GM18502 (cell line): Measurements from ENCODE around the gene IFIT1B.
"Not testable (repeated sequence)": the region's sequence is repeated elsewhere in the genome, so short reads cannot be mapped to it uniquely, and the experiment has no call there.

Experiments used
- ATAC-seq: cut with Tn5 transposase; IDR thresholded peaks from one replicate; pipeline ENCODE4 v1.9.1; 2021; ENCODE audit warnings: mild to moderate bottlenecking; ENCODE audit not compliant: unreplicated experiment, poor library complexity

IFIT1B gene

DNA sequence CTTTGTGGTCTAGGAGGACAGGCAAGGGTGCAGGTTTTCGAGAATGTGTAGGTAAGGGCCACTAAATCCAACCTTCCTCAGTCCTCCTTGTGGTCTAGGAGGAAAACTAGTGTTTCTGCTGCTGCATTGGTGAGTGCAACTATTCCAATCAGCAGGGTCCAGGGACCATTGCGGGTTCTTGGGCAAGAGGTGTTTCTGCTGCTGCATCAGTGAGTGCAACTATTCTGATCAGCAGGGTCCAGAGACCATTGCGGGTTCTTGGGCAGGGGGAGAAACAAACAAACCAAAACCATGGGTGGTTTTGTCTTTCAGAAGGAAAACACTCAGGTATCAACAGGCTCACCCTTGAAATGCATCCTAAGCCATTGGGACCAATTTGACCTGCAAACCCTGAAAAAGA, 29.9 kb downstream of the IFIT1B start:
- not testable (repeated sequence) for ATAC-seq

DNA sequence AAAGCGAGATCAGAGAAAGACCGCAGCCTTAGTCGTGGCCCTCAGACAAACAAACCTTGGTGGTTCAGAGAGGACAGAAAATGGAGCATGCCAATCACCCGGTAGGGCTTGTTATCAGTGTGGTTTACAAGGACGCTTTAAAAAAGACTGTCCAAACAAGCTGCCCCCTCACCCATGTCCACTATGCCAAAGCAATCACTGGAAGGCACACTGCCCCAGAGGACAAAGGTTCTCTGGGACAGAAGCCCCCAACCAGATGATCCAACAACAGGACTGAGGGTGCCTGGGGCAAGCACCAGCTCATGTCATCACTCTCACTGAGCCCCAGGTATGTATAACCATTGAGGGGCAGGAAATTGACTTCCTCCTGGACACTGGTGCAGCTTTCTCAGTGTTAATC, 31.4 kb downstream of the IFIT1B start:
- not testable (repeated sequence) for ATAC-seq

DNA sequence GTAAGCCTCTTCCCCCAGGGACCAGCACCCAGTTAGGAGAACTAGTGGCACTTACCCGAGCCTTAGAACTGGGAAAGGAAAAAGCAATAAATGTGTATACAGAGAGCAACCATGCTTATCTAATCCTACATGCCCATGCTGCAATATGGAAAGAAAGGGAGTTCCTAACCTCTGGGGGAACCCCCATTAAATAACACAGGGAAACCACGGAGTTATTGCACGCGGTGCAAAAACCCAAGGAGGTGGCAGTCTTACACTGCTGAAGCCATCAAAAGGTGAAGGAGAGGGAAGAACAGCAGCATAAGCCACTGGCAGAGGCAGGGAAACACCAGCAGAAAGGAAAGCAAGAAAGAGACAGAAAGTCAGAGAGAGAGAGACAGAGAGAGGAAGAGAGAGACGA, 32.7 kb downstream of the IFIT1B start:
- ATAC-seq, result not testable (repeated sequence)

DNA sequence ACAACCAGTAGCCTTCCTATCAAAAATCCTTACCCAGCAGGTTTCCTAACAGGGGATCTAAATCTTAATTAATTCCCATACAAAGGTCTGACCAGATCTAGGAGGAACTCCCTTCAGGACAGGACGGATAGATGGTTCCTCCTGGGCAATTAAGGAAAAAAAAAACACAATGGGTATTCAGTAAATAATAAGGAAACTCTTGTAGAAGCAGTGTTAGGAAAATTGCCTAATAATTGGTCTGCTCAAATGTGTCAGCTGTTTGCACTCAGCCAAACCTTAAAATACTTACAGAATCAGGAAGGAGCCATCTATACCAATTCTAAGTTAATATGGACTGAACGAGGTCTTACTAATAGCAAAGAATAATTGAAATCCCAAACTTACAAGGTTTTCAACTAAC, 33.3 kb downstream of the IFIT1B start:
- ATAC-seq, result not testable (repeated sequence)

GRCh38 chr10:89412276-89412675, 34.4 kb downstream of the IFIT1B start:
- not testable (repeated sequence) for ATAC-seq

- ATAC-seq, result no peak
Measured at GRCh38 chr10:89413398-89413912, 35.6 kb downstream of the IFIT1B start.

DNA sequence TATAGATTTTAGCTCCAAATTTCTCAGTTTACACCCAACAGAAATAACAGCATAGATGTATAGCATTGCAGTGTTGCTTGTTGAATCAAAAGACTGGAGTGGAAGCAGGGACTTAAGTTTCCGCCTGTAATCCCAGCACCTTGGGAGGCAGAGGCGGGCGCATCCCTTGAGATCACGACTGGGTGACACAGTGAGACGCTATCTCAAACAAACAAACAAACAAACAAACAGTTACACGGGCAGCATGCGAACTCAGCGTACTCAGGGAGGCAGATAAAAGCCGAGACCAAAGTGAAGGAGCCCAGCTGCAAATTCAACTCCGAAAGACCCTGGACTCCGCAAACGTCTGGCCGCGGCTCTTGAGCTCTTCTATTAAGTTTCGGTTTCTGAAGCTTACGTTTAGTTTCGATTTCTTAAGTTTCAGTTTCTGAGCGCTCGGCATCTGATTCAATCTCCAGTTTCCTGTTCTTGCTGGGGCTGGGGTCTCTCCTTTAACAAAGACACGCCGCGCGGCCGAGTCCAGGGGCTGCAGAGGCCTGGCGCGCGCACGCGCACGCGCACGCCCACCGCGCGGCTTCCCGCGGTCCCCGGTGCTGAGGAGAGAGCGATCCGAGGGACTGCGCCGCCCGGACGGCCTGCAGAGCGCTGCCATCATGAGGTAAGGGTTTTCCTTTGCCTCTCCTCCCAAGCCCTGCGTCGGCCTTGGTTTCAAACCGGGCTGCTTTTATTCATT, 36.5 kb downstream of the IFIT1B start, which contains the start of gene IFIT5:
IFIT5 (plus strand) TSS at position 423 of the 733 bp plus-strand sequence; CDS start at position 654, 231 bp downstream.
- ATAC-seq, result peak; percentile 77

DNA sequence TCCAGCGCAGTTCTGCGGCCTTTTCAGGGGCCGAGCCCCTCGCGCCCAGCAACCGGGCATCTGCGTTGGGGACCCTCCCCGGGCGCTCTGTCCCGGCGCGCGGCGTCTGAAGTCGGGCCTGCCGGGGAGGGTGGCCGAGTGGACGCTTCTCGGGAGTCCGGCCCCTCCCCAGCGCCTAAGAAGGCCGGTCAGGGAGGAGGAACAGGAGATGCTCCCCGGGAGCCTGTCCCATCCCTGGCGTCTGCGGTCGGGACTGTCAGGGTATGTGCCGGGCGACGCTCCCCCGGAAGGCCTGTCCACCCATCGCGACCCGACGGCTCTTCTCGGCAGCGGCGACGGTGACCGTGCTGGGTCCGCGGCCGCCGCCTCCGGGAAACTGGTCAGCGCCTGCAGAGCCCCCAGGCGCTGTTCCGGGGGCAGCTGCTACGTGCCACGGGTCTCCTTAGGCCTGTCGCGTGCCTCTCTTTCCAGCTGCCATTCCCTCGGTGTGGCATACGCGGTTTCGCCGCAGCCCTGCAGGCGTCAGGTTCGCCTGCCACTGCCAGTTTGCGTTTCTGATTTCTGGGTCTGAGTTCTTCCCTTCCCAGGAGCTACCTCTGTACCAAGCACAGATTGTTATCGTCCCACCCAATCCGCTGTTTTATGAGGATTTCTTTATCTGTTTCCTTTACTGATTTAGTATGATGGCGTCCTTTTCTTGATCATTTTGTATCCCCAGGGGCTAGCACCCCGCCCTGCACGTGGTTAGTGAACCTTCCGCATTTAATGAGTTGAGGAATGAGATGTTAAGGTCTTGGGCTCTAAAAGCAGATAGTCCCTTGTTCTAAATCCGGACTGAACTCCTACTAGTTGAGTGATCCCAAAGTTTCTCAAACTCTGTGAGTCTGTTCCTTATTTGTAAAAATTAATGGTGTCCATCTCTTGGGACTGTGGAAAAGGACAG, 37.3 kb downstream of the IFIT1B start:
- ATAC-seq, result peak; percentile 41

DNA sequence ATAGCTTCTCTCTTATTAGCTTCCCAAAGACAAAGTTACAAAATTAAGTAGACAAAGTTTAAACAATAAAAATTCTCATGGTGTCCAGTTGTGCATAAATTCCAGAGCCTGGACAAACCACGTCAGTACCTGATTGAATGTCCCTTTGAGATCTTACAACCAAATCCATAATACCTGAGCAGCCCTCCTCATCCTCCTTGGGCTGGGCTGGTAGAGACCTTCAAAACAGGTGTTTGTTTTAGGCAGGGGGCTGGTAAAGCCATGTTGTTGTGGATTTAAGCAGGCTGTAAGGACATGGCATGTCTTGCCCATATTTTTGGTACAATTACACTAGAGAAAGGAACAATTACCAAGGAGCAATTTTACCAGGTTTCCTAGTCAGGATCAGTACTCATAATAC, 38.6 kb downstream of the IFIT1B start:
- no peak for ATAC-seq

- ATAC-seq, result no peak
Measured at GRCh38 chr10:89419548-89419947, 41.7 kb downstream of the IFIT1B start.

- no peak for ATAC-seq
Measured at GRCh38 chr10:89421018-89421476, 43.2 kb downstream of the IFIT1B start.

DNA sequence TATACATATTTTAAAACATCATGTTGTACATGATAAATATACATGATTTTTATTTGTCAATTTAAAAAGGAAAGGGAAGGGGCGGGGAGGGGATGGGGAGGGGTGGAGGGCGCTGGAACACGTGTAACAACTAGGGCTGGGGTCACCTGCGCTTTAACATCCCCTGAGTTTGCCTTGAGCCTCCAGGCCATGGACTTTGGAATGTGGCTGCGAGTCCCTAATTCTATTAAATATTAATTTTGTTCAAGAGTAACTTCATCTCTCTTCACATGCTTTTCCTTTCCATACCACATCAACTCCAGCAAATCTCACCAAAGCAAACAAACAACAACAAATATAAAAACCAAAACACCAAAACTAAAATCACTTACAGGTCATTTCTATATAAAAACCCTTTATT, 47.1 kb downstream of the IFIT1B start:
- no peak for ATAC-seq

- no peak for ATAC-seq
Measured at GRCh38 chr10:89426230-89426868, 48.5 kb downstream of the IFIT1B start.

DNA sequence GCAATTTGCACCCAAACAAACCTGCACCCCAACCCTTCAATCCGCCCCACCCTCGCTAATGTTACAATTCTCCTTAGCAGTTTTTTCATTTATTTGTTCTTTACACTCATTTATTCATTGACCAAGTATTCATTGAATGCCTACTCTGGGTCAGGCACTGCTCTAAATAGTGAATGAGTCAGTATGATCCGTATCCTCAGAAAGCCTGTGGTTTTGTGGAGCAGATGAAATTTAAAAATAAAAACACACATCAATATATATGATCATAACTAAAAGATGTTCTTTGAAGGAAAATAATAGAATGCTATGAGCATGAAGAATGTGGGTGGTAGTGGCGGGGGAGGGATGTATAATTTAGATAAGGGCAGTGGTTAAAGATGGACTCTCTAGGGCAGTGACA, 49.8 kb downstream of the IFIT1B start:
- ATAC-seq, result no peak

DNA sequence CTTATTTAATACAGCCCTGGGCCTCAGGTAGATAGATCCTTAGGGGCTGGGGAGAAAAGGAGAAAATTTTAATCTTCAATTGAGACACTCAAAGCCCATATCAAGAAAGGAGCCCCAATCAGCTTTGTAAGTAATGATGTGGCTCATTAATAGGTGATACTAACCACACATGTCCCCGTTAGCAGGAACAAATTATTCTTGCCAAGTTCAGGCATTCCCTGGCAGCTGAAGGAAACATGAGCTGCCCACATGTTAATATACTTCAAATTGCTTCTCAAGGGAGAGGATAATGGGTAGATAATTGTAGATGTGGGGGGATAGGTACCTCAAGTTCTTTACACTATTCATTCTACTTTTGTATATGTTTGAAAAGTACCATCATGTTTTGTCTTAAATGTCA, 51.0 kb downstream of the IFIT1B start:
- ATAC-seq, result no peak

- no peak for ATAC-seq
Measured at GRCh38 chr10:89431977-89432376, 54.1 kb downstream of the IFIT1B start.
